ENCODE measurements around the gene STARD5. TPM values are rescaled to one million over a fixed set of nuclear protein-coding genes. Genes with fewer than 3 reads are reported as not detected.

Gene STARD5
- total RNA-seq, 4 donors from 2014 or later = 4.9 to 7.1 (median 6.1) TPM

GRCh38 chr15:81322676-81323253 lies 1.2 kb downstream of the STARD5 start:
- no peak for DNase-seq (ENCODE audit: low spot score in 2 of 2)
- H3K4me1 ChIP-seq = peaks cover 0 to 23% (median 9%) of the 10 kb centered on the region in 4 donors
- no peaks in the 10 kb centered on the region for H3K9me3 ChIP-seq
- no peaks in the 10 kb centered on the region for H3K27me3 ChIP-seq
- peaks cover 0 to 26% (median 0%) of the 10 kb centered on the region in 3 donors for H3K36me3 ChIP-seq
- WGBS, 2 donors = 61 to 63% methylated on average over 6 of the region's 6 CpGs
- H3K4me3 ChIP-seq = peak overlapping the region in 2 of 4 donors; percentile 22 to 82
- TF ChIP-seq CTCF (IDR thresholded peaks at IDR 0.05) = no peak
- no peak for TF ChIP-seq POLR2A (IDR thresholded peaks at IDR 0.05)
- no peak for TF ChIP-seq EP300 (IDR thresholded peaks at IDR 0.05)
- H3K27ac ChIP-seq = no peak overlapping the region

- no peak overlapping the region for H3K27ac ChIP-seq
- peaks cover 0 to 37% (median 0%) of the 10 kb centered on the region in 3 donors for H3K36me3 ChIP-seq
- H3K9me3 ChIP-seq = no peaks in the 10 kb centered on the region
- TF ChIP-seq POLR2A (IDR thresholded peaks at IDR 0.05) (no peak), EP300 (IDR thresholded peaks at IDR 0.05) (no peak), CTCF (IDR thresholded peaks at IDR 0.05) (no peak)
- H3K27me3 ChIP-seq = no peaks in the 10 kb centered on the region
- 89 to 100% methylated on average over 1 of the region's 1 CpG for WGBS, 2 donors
- peaks cover 0 to 23% (median 9%) of the 10 kb centered on the region in 4 donors for H3K4me1 ChIP-seq
- no peak overlapping the region for H3K4me3 ChIP-seq
- DNase-seq (ENCODE audit: low spot score in 2 of 2) = no peak
Observed at GRCh38 chr15:81321667-81322066, 2.3 kb downstream of the STARD5 start.

- H3K27ac ChIP-seq = no peak overlapping the region
- H3K27me3 ChIP-seq = no peaks in the 10 kb centered on the region
- H3K36me3 ChIP-seq = peaks cover 0 to 71% (median 0%) of the 10 kb centered on the region in 3 donors
- TF ChIP-seq POLR2A (IDR thresholded peaks at IDR 0.05) (no peak), CTCF (IDR thresholded peaks at IDR 0.05) (no peak), EP300 (IDR thresholded peaks at IDR 0.05) (no peak)
- 89 to 90% methylated on average over 6 of the region's 6 CpGs for WGBS, 2 donors
- no peak overlapping the region for H3K4me3 ChIP-seq
- peaks cover 0 to 16% (median 7%) of the 10 kb centered on the region in 4 donors for H3K4me1 ChIP-seq
- no peaks in the 10 kb centered on the region for H3K9me3 ChIP-seq
- DNase-seq (ENCODE audit: low spot score in 2 of 2) = no peak
Observed at GRCh38 chr15:81317642-81318017, 6.3 kb downstream of the STARD5 start.

- Histone ChIP-seq H3K9me3 (no peaks in the 10 kb centered on the region), H3K4me1 (peaks cover 0 to 19% (median 14%) of the 10 kb centered on the region in 4 donors), H3K27me3 (no peaks in the 10 kb centered on the region), H3K36me3 (peaks cover 0 to 84% (median 0%) of the 10 kb centered on the region in 3 donors), H3K4me3 (no peak overlapping the region), H3K27ac (no peak overlapping the region)
- no peak for DNase-seq (ENCODE audit: low spot score in 2 of 2)
- TF ChIP-seq POLR2A (IDR thresholded peaks at IDR 0.05) = no peak
- no peak for TF ChIP-seq CTCF (IDR thresholded peaks at IDR 0.05)
- no peak for TF ChIP-seq EP300 (IDR thresholded peaks at IDR 0.05)
- 85 to 90% methylated on average over 3 of the region's 3 CpGs for WGBS, 2 donors
Observed at GRCh38 chr15:81316267-81316666, 7.7 kb downstream of the STARD5 start.

GRCh38 chr15:81315452-81316175 lies 8.3 kb downstream of the STARD5 start:
- Histone ChIP-seq H3K9me3 (no peaks in the 10 kb centered on the region), H3K27ac (no peak overlapping the region), H3K4me3 (no peak overlapping the region), H3K4me1 (peaks cover 0 to 24% (median 14%) of the 10 kb centered on the region in 4 donors), H3K27me3 (no peaks in the 10 kb centered on the region), H3K36me3 (peaks cover 0 to 84% (median 0%) of the 10 kb centered on the region in 3 donors)
- WGBS, 2 donors = 89 to 92% methylated on average over 14 of the region's 14 CpGs
- TF ChIP-seq CTCF (IDR thresholded peaks at IDR 0.05) = no peak
- no peak for TF ChIP-seq EP300 (IDR thresholded peaks at IDR 0.05)
- TF ChIP-seq POLR2A (IDR thresholded peaks at IDR 0.05) = no peak
- no peak for DNase-seq (ENCODE audit: low spot score in 2 of 2)

Data from tibial nerve (tissue), 4 donors.